Thoracic aorta (tissue), 2 donors: ENCODE data around the gene SLC4A9. TPM values are rescaled to one million over a fixed set of nuclear protein-coding genes. Genes with fewer than 3 reads are reported as not detected.
A peak's percentile ranks its signal among the peaks of the same experiment; 100 is the strongest.

ENCODE experiments used
- ATAC-seq: fragments of 150-250 bp; one replicate; pipeline ENCODE4 v1.8.0; 2017; ENCODE audit warnings: low read depth; ENCODE audit not compliant: insufficient number of reproducible peaks, low FRiP score
- DNase-seq: peaks from one replicate; pipeline ENCODE4 v3.0.0-alpha.2; 2020; ENCODE audit warnings: low spot score
- H3K27ac ChIP-seq, 2 donors: fragments of 200-600 bp; sonication (generic); 1 replicate in 1 of 2; 2 replicates in 1 of 2; pipeline ENCODE4 v1.5.1; 2016; ENCODE audit warnings: mild to moderate bottlenecking in 2 of 2, moderate library complexity in 2 of 2
- H3K27me3 ChIP-seq: fragments of 200-600 bp; sonication (generic); replicated peaks from 2 replicates; pipeline ENCODE4 v1.6.0; 2016; ENCODE audit warnings: mild to moderate bottlenecking; ENCODE audit not compliant: insufficient read depth
- H3K36me3 ChIP-seq: fragments of 200-600 bp; sonication (generic); one replicate; pipeline ENCODE4 v1.5.1; 2016
- H3K4me1 ChIP-seq, 2 donors: fragments of 200-600 bp; sonication (generic); 1 replicate in 1 of 2; 2 replicates in 1 of 2; pipeline versions ENCODE4 v1.5.1 to v1.6.0; 2016; ENCODE audit warnings: low read depth in 2 of 2, mild to moderate bottlenecking in 1 of 2; ENCODE audit not compliant: control insufficient read depth in 1 of 2
- H3K4me3 ChIP-seq: fragments of 200-600 bp; sonication (generic); 2 replicates; pipeline ENCODE4 v1.5.1; 2016; ENCODE audit warnings: mild to moderate bottlenecking
- H3K9me3 ChIP-seq: fragments of 200-600 bp; sonication (generic); 2 replicates; pipeline ENCODE4 v1.5.1; 2016
- total RNA-seq, 2 donors: library from RNA; depleted of rRNA; stranded (reverse); fragments of >200 nt; gene quantifications; one replicate each; pipeline versions ENCODE4 v1.1.0 to v1.2.3, GENCODE V29; 2016
- TF ChIP-seq, protein P1 (sequence below): fragments of 200-600 bp; sonication (generic); IDR thresholded peaks from one replicate; pipeline ENCODE4 v1.5.1; 2019; ENCODE audit warnings: antibody characterized with exemption

SLC4A9 gene
- total RNA-seq, 2 donors from 2014 or later: not detected

DNA sequence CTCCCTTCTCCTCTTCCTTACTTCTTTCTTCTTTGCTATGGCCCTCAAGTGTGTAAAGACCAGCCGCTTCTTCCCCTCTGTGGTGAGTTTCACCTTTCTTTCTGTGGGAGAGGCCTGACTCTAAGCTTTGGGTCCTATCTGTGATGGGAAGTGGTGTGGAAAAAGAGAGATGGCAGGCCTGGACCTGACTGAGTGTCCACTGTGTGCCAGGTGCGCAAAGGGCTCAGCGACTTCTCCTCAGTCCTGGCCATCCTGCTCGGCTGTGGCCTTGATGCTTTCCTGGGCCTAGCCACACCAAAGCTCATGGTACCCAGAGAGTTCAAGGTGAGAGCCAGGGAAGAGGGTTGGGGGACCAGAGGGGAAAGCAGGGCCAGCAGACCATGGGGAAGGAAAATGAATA lies 5.9 kb downstream of the SLC4A9 start:
- Histone ChIP-seq H3K27me3 (no peaks in the 10 kb centered on the region), H3K27ac (no peak overlapping the region), H3K4me3 (no peak overlapping the region), H3K36me3 (no peaks in the 10 kb centered on the region), H3K4me1 (peaks cover 0 to 4% of the 10 kb centered on the region in 2 donors), H3K9me3 (no peaks in the 10 kb centered on the region)
- ATAC-seq (no peak), DNase-seq (no peak)
- TF ChIP-seq, protein P1, sequence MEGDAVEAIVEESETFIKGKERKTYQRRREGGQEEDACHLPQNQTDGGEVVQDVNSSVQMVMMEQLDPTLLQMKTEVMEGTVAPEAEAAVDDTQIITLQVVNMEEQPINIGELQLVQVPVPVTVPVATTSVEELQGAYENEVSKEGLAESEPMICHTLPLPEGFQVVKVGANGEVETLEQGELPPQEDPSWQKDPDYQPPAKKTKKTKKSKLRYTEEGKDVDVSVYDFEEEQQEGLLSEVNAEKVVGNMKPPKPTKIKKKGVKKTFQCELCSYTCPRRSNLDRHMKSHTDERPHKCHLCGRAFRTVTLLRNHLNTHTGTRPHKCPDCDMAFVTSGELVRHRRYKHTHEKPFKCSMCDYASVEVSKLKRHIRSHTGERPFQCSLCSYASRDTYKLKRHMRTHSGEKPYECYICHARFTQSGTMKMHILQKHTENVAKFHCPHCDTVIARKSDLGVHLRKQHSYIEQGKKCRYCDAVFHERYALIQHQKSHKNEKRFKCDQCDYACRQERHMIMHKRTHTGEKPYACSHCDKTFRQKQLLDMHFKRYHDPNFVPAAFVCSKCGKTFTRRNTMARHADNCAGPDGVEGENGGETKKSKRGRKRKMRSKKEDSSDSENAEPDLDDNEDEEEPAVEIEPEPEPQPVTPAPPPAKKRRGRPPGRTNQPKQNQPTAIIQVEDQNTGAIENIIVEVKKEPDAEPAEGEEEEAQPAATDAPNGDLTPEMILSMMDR: no peak

DNA sequence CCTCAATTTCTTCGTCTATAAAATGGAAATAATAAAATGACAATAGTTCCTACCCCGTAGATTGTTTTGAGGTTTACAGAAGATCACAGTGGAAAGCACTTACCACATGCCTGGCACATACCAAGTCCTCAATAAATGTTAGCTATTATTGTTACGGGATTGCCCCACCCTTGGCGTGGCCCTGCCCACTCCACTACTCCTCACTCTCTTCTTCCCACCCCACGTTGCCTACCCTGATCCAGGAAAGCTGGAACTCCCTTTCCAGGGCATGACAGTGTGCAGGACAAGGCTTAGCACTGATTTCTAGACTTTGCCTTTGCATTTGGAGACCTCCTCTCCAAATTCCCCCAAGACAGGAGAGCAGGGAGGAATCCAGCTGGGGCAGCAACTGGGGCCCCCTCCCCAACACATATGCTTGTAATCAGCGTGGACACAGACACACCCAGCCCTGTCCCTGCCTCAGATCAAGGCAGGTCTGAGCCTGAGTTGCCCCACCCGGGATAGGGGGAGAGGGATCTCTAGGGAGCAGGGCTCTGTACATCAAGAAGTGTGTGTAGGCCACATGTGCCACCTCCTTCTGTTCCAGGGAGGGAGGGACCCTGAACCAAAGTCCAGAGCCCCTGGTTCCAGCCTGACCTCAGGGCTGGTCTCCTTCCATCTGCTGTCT lies 6.7 kb downstream of the SLC4A9 start:
- no peaks in the 10 kb centered on the region for H3K27me3 ChIP-seq
- ATAC-seq (no peak), DNase-seq (no peak)
- no peak overlapping the region for H3K27ac ChIP-seq
- TF ChIP-seq, protein P1: no peak
- no peaks in the 10 kb centered on the region for H3K36me3 ChIP-seq
- peaks cover 0 to 4% of the 10 kb centered on the region in 2 donors for H3K4me1 ChIP-seq
- no peaks in the 10 kb centered on the region for H3K9me3 ChIP-seq
- H3K4me3 ChIP-seq: no peak overlapping the region

DNA sequence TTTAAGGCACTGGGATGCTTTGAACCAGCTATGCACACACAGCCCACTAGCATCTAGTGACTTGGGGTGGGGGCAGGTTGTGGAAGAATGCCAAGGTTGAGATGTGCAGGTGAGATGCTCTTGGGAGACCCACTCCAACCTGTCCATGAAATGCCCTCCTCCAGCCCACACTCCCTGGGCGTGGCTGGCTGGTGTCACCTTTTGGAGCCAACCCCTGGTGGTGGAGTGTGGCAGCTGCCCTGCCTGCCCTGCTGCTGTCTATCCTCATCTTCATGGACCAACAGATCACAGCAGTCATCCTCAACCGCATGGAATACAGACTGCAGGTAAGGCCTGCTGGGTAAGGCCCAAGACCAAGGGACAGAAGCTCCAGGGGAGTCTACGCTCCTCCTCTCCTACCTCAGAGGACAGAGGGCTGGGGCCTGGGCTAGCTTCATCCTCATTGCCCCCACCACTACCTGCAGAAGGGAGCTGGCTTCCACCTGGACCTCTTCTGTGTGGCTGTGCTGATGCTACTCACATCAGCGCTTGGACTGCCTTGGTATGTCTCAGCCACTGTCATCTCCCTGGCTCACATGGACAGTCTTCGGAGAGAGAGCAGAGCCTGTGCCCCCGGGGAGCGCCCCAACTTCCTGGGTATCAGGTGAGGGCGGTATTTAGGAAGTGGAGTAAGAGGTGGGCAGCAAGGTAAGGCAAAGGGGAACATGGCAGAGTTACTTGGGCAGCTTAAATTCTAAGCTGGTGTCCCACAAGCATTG lies 7.4 kb downstream of the SLC4A9 start:
- DNase-seq (no peak), ATAC-seq (no peak)
- Histone ChIP-seq H3K4me3 (no peak overlapping the region), H3K4me1 (peaks cover 0 to 4% of the 10 kb centered on the region in 2 donors), H3K9me3 (no peaks in the 10 kb centered on the region), H3K36me3 (no peaks in the 10 kb centered on the region), H3K27ac (no peak overlapping the region), H3K27me3 (no peaks in the 10 kb centered on the region)
- TF ChIP-seq, protein P1: no peak

DNA sequence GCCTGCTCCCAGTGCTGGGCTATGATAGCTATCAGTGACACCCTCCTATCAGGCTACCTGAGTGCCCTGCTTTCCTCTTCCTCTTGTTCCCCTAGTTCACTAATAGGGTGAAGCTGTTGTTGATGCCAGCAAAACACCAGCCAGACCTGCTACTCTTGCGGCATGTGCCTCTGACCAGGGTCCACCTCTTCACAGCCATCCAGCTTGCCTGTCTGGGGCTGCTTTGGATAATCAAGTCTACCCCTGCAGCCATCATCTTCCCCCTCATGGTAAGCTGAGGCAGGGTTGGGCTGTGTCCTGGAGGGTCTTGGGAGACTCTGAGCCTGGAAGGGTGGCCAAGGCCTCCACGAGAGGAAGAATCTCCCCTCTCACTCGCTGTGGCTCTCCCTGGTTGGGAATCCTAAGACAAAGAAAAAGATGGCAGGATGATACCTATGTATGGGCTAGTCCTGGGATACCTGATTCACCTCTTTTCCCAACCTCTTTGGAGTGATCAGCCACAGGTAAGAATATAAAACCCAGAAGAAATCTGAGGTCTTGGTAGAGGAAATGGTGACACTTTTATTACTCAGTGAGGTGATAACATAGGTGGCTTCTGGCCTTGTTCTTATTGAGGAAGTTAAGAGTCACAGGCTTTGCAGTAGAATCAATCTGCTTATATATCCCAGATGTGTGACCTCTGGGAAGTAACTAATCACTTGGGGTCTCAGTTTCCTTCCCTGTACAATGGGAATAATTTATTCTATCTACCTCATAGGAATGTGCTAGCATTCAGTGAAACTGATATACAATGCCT lies 11.6 kb downstream of the SLC4A9 start:
- ATAC-seq: no peak
- no peaks in the 10 kb centered on the region for H3K9me3 ChIP-seq
- TF ChIP-seq, protein P1: no peak
- no peak overlapping the region for H3K27ac ChIP-seq
- no peaks in the 10 kb centered on the region for H3K27me3 ChIP-seq
- H3K4me1 ChIP-seq: peaks cover 0 to 5% of the 10 kb centered on the region in 2 donors
- H3K4me3 ChIP-seq: no peak overlapping the region
- no peak for DNase-seq
- no peaks in the 10 kb centered on the region for H3K36me3 ChIP-seq

DNA sequence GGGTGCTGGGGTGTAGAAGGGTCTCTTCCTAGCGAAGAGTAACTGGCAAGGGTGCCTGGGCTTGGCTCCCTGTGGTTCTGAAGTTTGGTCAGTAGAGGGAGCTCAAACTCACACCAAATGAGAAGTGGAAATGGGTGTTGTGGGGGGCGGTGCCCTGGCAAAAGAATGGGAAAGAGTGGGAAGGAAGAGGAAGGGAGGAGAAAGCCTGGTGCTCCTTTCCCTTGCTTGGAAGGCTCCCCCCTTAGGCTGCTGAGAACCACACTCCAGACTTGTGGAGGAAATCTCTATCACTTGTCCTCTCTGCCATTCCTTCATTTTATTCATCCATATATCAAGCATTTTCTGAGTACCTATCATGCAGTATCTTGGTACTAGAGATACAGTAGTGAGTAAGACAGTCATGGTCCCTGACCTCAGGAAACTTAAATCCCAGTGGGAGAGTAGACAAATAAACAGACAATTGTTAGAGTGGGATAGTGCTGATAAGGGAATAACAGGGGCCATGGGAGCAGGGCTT lies 13.0 kb downstream of the SLC4A9 start:
- Histone ChIP-seq H3K9me3 (no peaks in the 10 kb centered on the region), H3K27me3 (no peaks in the 10 kb centered on the region), H3K4me3 (no peak overlapping the region), H3K36me3 (no peaks in the 10 kb centered on the region), H3K27ac (no peak overlapping the region), H3K4me1 (peaks cover 0 to 5% of the 10 kb centered on the region in 2 donors)
- DNase-seq (peak; percentile 61), ATAC-seq (peak; percentile 94)
- TF ChIP-seq, protein P1: peak; percentile 82
